CD4-positive, alpha-beta T cell (primary cell): ENCODE results near the gene ZPBP2. TPM values are rescaled to one million over a fixed set of nuclear protein-coding genes. Genes with fewer than 3 reads are reported as not detected.

Source experiments
- ATAC-seq: fragments of 200-7000 bp; cut with Tn5 transposase; one replicate; pipeline ENCODE4 v1.10.0; 2022; ENCODE audit warnings: mild to moderate bottlenecking; ENCODE audit not compliant: poor library complexity
- CTCF ChIA-PET: fragments of 350-600 bp; sonication (Branson Sonifier 250); formaldehyde crosslinking; loops from one replicate; lab custom pipeline; 2021; ENCODE audit warnings: antibody characterized with exemption, inconsistent platforms; lab: Charles Lee
- POLR2A ChIA-PET: fragments of 350-600 bp; sonication (Branson Sonifier 250); formaldehyde crosslinking; loops from one replicate; lab custom pipeline; 2021; ENCODE audit warnings: antibody characterized with exemption, inconsistent platforms; lab: Charles Lee
- DNase-seq, 14 experiments: peaks; one replicate each; pipeline ENCODE4 v3.0.0-alpha.2; 2013 to 2020; ENCODE audit warnings: mixed read lengths in 2 of 14
- H3K27ac ChIP-seq, 2 donors: one replicate each; pipeline versions ENCODE4 v1.5.1 to v1.7.0; 2013; ENCODE audit warnings: low read length in 2 of 2, low read depth in 1 of 2, mild to moderate bottlenecking in 1 of 2
- H3K27me3 ChIP-seq, 2 experiments: 1 replicate in 1 of 2; 2 replicates in 1 of 2; pipeline versions ENCODE4 v1.6.1 to v1.7.0; 2013; ENCODE audit warnings: low read length in 2 of 2, control low read depth in 1 of 2, mild to moderate bottlenecking in 1 of 2, moderate library complexity in 1 of 2; ENCODE audit not compliant: insufficient read depth in 2 of 2, control insufficient read depth in 1 of 2
- H3K36me3 ChIP-seq: one replicate; pipeline ENCODE4 v1.6.1; 2013; ENCODE audit warnings: low read length, control low read depth; ENCODE audit not compliant: insufficient read depth
- H3K4me1 ChIP-seq: one replicate; pipeline ENCODE4 v1.6.1; 2013; ENCODE audit warnings: low read length, control low read depth; ENCODE audit not compliant: insufficient read depth
- H3K4me3 ChIP-seq: one replicate; pipeline ENCODE4 v1.5.1; 2013; ENCODE audit warnings: mild to moderate bottlenecking, low read length, moderate library complexity
- H3K9me3 ChIP-seq, 2 experiments: 1 replicate in 1 of 2; 2 replicates in 1 of 2; pipeline versions ENCODE4 v1.6.1 to v1.7.0; 2013; ENCODE audit warnings: low read length in 2 of 2, mild to moderate bottlenecking in 2 of 2, control low read depth in 1 of 2, moderate library complexity in 1 of 2; ENCODE audit not compliant: control insufficient read depth in 1 of 2, insufficient read depth in 1 of 2
- H3K27ac Mint-ChIP-seq: one replicate; pipeline ENCODE4 v1.8.0; 2020; ENCODE audit warnings: mixed read lengths
- H3K27me3 Mint-ChIP-seq: one replicate; pipeline ENCODE4 v1.8.0; 2021; ENCODE audit warnings: mixed read lengths
- H3K36me3 Mint-ChIP-seq: one replicate; pipeline ENCODE4 v1.8.0; 2021; ENCODE audit warnings: low read depth, mixed read lengths
- H3K4me1 Mint-ChIP-seq: one replicate; pipeline ENCODE4 v1.8.0; 2021; ENCODE audit warnings: low read depth, mixed read lengths
- H3K4me3 Mint-ChIP-seq: one replicate; pipeline ENCODE4 v1.8.0; 2020; ENCODE audit warnings: mild to moderate bottlenecking, mixed read lengths
- H3K9me3 Mint-ChIP-seq: one replicate; pipeline ENCODE4 v1.8.0; 2020; ENCODE audit warnings: mixed read lengths
- CTCF ChIP-seq: fragments of 200-600 bp; IDR thresholded peaks from one replicate; pipeline ENCODE4 v1.8.0; 2022; ENCODE audit warnings: antibody characterized with exemption, mild to moderate bottlenecking
- intact Hi-C, 2 experiments: fragments of 100-400 bp; cut with DNase I in 1 of 2; cut with micrococcal nuclease in 1 of 2; formaldehyde crosslinking; loops; one replicate each; pipeline versions ENCODE4 v1.15.1 to v1.9.0; 2023 to 2025; cut with DNase I, micrococcal nuclease
- total RNA-seq, 174 experiments: library from RNA in 2 of 174; stranded (reverse) in 2 of 174; gene quantifications; one replicate each; pipeline ENCODE4 v1.2.3 and lab custom pipeline; 2021 to 2026

ZPBP2 gene
- total RNA-seq, 2 experiments from 2014 or later = not detected

- Histone ChIP-seq H3K36me3 (peaks cover 45% of the 10 kb centered on the region), H3K4me3 (no peak overlapping the region), H3K4me1 (no peaks in the 10 kb centered on the region), H3K27ac (no peak overlapping the region), H3K27me3 (no peaks in the 10 kb centered on the region), H3K9me3 (peaks cover 5 to 10% of the 10 kb centered on the region in 2 experiments)
- H3K36me3 Mint-ChIP-seq = peaks cover 86% of the 10 kb centered on the region
- H3K9me3 Mint-ChIP-seq = peaks cover 6% of the 10 kb centered on the region
- H3K4me1 Mint-ChIP-seq = peaks cover 27% of the 10 kb centered on the region
- H3K4me3 Mint-ChIP-seq = no peak overlapping the region
- TF ChIP-seq CTCF = no peak
- no peak overlapping the region for H3K27ac Mint-ChIP-seq
- CTCF ChIA-PET = interaction anchor here (0.6 to 3.3 kb wide), 8 partner anchors 10 to 101 kb away, joined by 3 to 9 read pairs (median 4); no protein-coding TSS in a partner anchor
- no peaks in the 10 kb centered on the region for H3K27me3 Mint-ChIP-seq
- intact Hi-C loops = no loop called here
- DNase-seq = no peak
- no peak for ATAC-seq
- POLR2A ChIA-PET = interaction anchor here (1.3 to 1.5 kb wide), 2 partner anchors 12 kb away, joined by 3 to 4 read pairs; no protein-coding TSS in a partner anchor
These were observed 36.4 kb upstream of the ZPBP2 start for GRCh38 chr17:39831588-39831987.

DNA sequence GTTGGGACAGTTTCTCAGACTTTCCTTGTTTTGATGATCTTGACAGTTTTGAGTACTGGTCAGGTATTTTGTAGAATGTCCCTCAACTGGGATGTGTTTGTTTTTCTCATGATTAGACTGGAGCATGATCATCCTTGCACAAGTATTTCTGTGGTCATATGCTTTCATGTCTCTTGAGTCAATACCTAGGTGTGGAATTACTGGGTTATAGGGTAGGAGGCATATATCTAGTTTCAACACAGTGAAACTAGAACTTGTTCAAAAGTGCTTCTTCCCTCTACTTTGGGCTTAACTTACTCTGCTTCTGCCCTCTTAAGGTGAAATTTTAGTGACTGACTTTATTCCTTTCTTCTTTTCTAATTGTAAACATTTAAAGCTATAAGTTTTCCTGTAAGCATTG lies 34.0 kb upstream of the ZPBP2 start:
- no peak for TF ChIP-seq CTCF
- Mint-ChIP-seq H3K4me3 (no peak overlapping the region), H3K9me3 (peaks cover 9% of the 10 kb centered on the region), H3K27me3 (no peaks in the 10 kb centered on the region), H3K4me1 (peaks cover 31% of the 10 kb centered on the region), H3K36me3 (peaks cover 81% of the 10 kb centered on the region), H3K27ac (peak overlapping the region; percentile 67)
- no peaks in the 10 kb centered on the region for H3K4me1 ChIP-seq
- H3K4me3 ChIP-seq = no peak overlapping the region
- H3K27me3 ChIP-seq = no peaks in the 10 kb centered on the region
- peaks cover 25% of the 10 kb centered on the region for H3K36me3 ChIP-seq
- H3K27ac ChIP-seq = no peak overlapping the region
- DNase-seq (no peak), ATAC-seq (no peak)
- CTCF ChIA-PET = interaction anchor here (1.5 kb wide), 1 partner anchor 165 kb away, joined by 3 read pairs; the partner anchor contains the start of gene PNMT
- peaks cover 14 to 20% of the 10 kb centered on the region in 2 experiments for H3K9me3 ChIP-seq
- POLR2A ChIA-PET = interaction anchor here (1.1 to 1.8 kb wide), 3 partner anchors 10 to 22 kb away, joined by 3 to 5 read pairs (median 4); no protein-coding TSS in a partner anchor
- intact Hi-C loops = no loop called here

- Mint-ChIP-seq H3K9me3 (peaks cover 9% of the 10 kb centered on the region), H3K27me3 (no peaks in the 10 kb centered on the region), H3K27ac (no peak overlapping the region), H3K4me1 (peaks cover 39% of the 10 kb centered on the region), H3K36me3 (peaks cover 81% of the 10 kb centered on the region), H3K4me3 (no peak overlapping the region)
- Histone ChIP-seq H3K27me3 (no peaks in the 10 kb centered on the region), H3K9me3 (peaks cover 14 to 20% of the 10 kb centered on the region in 2 experiments), H3K36me3 (peaks cover 27% of the 10 kb centered on the region), H3K4me1 (no peaks in the 10 kb centered on the region), H3K27ac (no peak overlapping the region), H3K4me3 (no peak overlapping the region)
- TF ChIP-seq CTCF = no peak
- no peak for DNase-seq
- no peak for ATAC-seq
- ChIA-PET POLR2A (interaction anchor here (1.1 to 2.2 kb wide), 7 partner anchors 9 to 65 kb away, joined by 3 to 6 read pairs (median 4); no protein-coding TSS in a partner anchor), CTCF (interaction anchor here (1.5 kb wide), 1 partner anchor 167 kb away, joined by 3 read pairs; the partner anchor contains the start of gene PNMT)
- intact Hi-C loops = no loop called here
These were observed 32.8 kb upstream of the ZPBP2 start for GRCh38 chr17:39835038-39835786.
